Kidney (tissue), 14 donors: Measurements from ENCODE around the gene AK9. TPM values are rescaled to one million over a fixed set of nuclear protein-coding genes. Genes with fewer than 3 reads are reported as not detected.
"Not testable (repeated sequence)": the region's sequence is repeated elsewhere in the genome, so short reads cannot be mapped to it uniquely, and the experiment has no call there.

Experiments used
- DNase-seq, 5 donors: peaks; one replicate each; pipeline ENCODE4 v3.0.0-alpha.2; 2013 to 2020
- FAIRE-seq: peaks from 2 replicates; lab custom pipeline; 2012; peaks lifted over from hg19 to GRCh38; lab: Jason Lieb, UNC
- H3K27ac ChIP-seq, 2 donors: one replicate each; pipeline ENCODE4 v1.7.0; 2013; ENCODE audit warnings: low read depth in 2 of 2, low read length in 2 of 2, inconsistent platforms in 1 of 2
- H3K27me3 ChIP-seq: one replicate; pipeline ENCODE4 v1.7.1; 2013; ENCODE audit warnings: low read length, inconsistent platforms; ENCODE audit not compliant: control insufficient read depth, insufficient read depth
- H3K36me3 ChIP-seq, 3 donors: one replicate each; pipeline versions ENCODE4 v1.7.0 to v1.7.1; 2013; ENCODE audit warnings: low read length in 3 of 3, control low read depth in 1 of 3, inconsistent platforms in 1 of 3; ENCODE audit not compliant: insufficient read depth in 3 of 3, control insufficient read depth in 2 of 3
- H3K4me1 ChIP-seq, 3 donors: one replicate each; pipeline versions ENCODE4 v1.7.0 to v1.7.1; 2013; ENCODE audit warnings: low read length in 3 of 3, inconsistent platforms in 1 of 3, low read depth in 1 of 3; ENCODE audit not compliant: control insufficient read depth in 2 of 3, insufficient read depth in 2 of 3
- H3K4me3 ChIP-seq, 3 donors: one replicate each; pipeline versions ENCODE4 v1.7.0 to v1.8.1; 2013; ENCODE audit warnings: low read length in 3 of 3, control low read depth in 1 of 3, inconsistent platforms in 1 of 3
- H3K9ac ChIP-seq, 3 donors: one replicate each; pipeline versions ENCODE4 v1.7.0 to v1.7.1; 2013; ENCODE audit warnings: low read length in 3 of 3, control low read depth in 1 of 3, inconsistent platforms in 1 of 3
- H3K9me3 ChIP-seq, 3 donors: one replicate each; pipeline versions ENCODE4 v1.7.0 to v1.7.1; 2013; ENCODE audit warnings: low read length in 3 of 3, control low read depth in 1 of 3, inconsistent platforms in 1 of 3; ENCODE audit not compliant: control insufficient read depth in 2 of 3, insufficient read depth in 1 of 3
- intact Hi-C: fragments of 100-400 bp; cut with DNase I; formaldehyde crosslinking; loops from one replicate; pipeline ENCODE4 v1.11.1; 2022
- polyA plus RNA-seq: library from polyadenylated mRNA; stranded (reverse); fragments of 350-450 nt; fragmentation: Illumina TruSeq; extraction: RNeasy Lipid Tissue Mini Kit (QIAGEN cat#74804); gene quantifications from one replicate; pipeline ENCODE4 v1.2.3, GENCODE V29; 2014; ENCODE audit warnings: low read depth, low replicate concordance; ENCODE audit not compliant: insufficient read depth
- total RNA-seq: library from RNA; stranded (reverse); fragmentation: NEBNext Ultra II Directional; extraction: Animal tissue kit (Norgen Biotek cat#: 25700); gene quantifications from one replicate; pipeline ENCODE4 v1.2.1, GENCODE V29; 2021
- TF ChIP-seq, protein P1 (sequence below): IDR thresholded peaks from 3 replicates; pipeline ENCODE4 v1.5.1; 2012; ENCODE audit warnings: mild to moderate bottlenecking, moderate library complexity, borderline replicate concordance; ENCODE audit not compliant: insufficient read depth; ENCODE audit errors: extremely low read depth
- donor health status: control.
- donor health status: control.
- donor health status: control.
- donor health status: control.
- donor health status: control.
- donor health status: DM: yes; HTN: yes; CAD: no.
- donor health status: Normal renal cell carcinoma (clear cell type).

Gene AK9
- total and polyA plus RNA-seq, 2 donors from 2014 or later: 4.6 to 10.9 TPM

- H3K9ac ChIP-seq: no peak overlapping the region
- no peak overlapping the region for H3K4me3 ChIP-seq
- intact Hi-C loops: no loop called here
- H3K9me3 ChIP-seq: no peaks in the 10 kb centered on the region
- no peaks in the 10 kb centered on the region for H3K27me3 ChIP-seq
- TF ChIP-seq, protein P1, sequence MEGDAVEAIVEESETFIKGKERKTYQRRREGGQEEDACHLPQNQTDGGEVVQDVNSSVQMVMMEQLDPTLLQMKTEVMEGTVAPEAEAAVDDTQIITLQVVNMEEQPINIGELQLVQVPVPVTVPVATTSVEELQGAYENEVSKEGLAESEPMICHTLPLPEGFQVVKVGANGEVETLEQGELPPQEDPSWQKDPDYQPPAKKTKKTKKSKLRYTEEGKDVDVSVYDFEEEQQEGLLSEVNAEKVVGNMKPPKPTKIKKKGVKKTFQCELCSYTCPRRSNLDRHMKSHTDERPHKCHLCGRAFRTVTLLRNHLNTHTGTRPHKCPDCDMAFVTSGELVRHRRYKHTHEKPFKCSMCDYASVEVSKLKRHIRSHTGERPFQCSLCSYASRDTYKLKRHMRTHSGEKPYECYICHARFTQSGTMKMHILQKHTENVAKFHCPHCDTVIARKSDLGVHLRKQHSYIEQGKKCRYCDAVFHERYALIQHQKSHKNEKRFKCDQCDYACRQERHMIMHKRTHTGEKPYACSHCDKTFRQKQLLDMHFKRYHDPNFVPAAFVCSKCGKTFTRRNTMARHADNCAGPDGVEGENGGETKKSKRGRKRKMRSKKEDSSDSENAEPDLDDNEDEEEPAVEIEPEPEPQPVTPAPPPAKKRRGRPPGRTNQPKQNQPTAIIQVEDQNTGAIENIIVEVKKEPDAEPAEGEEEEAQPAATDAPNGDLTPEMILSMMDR: no peak
- no peak overlapping the region for H3K27ac ChIP-seq
- no peak for FAIRE-seq
- DNase-seq: no peak
- H3K4me1 ChIP-seq: no peaks in the 10 kb centered on the region
- peaks cover 0 to 2% (median 0%) of the 10 kb centered on the region in 3 donors for H3K36me3 ChIP-seq
Measured at GRCh38 chr6:109738667-109739066, 47.7 kb upstream of the AK9 start.

DNA sequence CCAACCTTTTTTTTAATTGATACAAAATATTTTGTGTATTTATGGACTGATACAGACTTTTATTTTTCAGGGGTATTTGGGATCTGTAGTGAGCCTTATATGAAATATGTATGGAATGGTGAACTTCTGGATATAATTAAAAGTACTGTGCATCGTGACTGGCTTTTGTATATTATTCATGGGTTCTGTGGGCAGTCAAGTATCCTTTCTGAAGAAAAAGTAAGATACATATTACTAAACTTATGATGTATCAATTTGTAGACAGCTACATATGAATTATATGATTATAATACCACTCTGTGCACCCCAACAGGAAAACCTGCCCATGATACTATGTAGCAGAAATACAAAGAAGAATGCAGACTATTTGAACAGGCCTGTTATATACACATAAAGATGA, 47.3 kb upstream of the AK9 start:
- Histone ChIP-seq H3K4me1 (no peaks in the 10 kb centered on the region), H3K9ac (no peak overlapping the region), H3K4me3 (no peak overlapping the region), H3K36me3 (peaks cover 0 to 2% (median 0%) of the 10 kb centered on the region in 3 donors), H3K27ac (no peak overlapping the region), H3K27me3 (no peaks in the 10 kb centered on the region), H3K9me3 (no peaks in the 10 kb centered on the region)
- TF ChIP-seq, protein P1: no peak
- DNase-seq: no peak
- intact Hi-C loops: no loop called here
- FAIRE-seq: no peak

DNA sequence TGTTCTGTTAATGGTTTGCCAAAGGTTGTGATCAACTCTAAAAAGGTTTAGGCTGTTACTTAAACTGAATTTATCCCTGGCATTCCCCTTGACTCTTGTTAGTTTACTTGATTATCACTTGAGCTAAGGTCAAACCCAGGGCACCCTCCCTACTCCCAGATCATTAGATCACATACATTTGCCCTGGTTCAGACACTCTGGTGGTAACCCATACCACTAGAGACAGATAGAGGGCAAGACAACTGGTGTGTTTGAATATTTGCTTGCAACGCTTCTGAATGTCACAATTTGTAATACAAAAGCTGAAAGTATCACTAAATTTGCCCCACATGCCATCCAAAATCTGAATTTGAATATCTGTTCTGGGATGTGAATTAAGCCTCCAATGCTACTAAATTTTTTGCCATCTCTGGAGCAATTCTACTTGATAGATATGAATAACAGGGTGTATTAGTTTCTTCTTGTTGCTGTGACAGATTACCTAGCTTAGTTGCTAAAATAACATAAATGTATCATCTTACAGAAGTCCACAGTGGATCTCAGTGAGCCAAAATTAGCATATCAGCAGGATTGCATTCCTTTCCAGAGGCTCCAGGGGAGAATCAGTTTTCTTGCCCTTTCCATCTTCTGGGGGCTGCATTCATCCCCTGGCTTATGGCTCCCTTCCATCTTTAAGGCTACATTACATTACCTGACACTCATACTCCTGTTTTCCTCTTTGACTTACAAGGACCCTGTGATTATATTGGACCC, 45.4 kb upstream of the AK9 start:
- intact Hi-C loops: no loop called here
- H3K27me3 ChIP-seq: no peaks in the 10 kb centered on the region
- FAIRE-seq (no peak), DNase-seq (no peak)
- H3K9ac ChIP-seq: no peak overlapping the region
- TF ChIP-seq, protein P1: no peak
- H3K4me3 ChIP-seq: no peak overlapping the region
- no peaks in the 10 kb centered on the region for H3K4me1 ChIP-seq
- H3K27ac ChIP-seq: no peak overlapping the region
- peaks cover 0 to 2% (median 0%) of the 10 kb centered on the region in 3 donors for H3K36me3 ChIP-seq
- H3K9me3 ChIP-seq: no peaks in the 10 kb centered on the region

- DNase-seq, H3K9me3 ChIP-seq, H3K4me1 ChIP-seq, H3K27ac ChIP-seq, H3K27me3 ChIP-seq, H3K36me3 ChIP-seq, H3K4me3 ChIP-seq, H3K9ac ChIP-seq, intact Hi-C loops, FAIRE-seq: not testable (repeated sequence)
Measured at GRCh38 chr6:109725250-109725649, 34.2 kb upstream of the AK9 start.
